Measurements from ENCODE around the gene TMEM212.

Gene TMEM212

GRCh38 chr3:171802590-171802956 is 40.6 kb upstream of the TMEM212 start:
- no peak for TF ChIP-seq CTCF (IDR thresholded peaks at IDR 0.05; ENCODE audit: insufficient read depth, low read length, missing control alignments)
- H3K4me3 ChIP-seq (ENCODE audit: low read depth, low read length) = no peak overlapping the region
- no peak for DNase-seq (ENCODE audit: low read depth, low spot score)
- ChIA-PET CTCF (interaction anchor here (1.3 to 2.5 kb wide), 3 partner anchors 8 to 31 kb away, joined by 4 to 10 read pairs (median 9); partner anchors contain the start of gene PLD1), POLR2A (interaction anchor here (1.2 kb wide), 1 partner anchor 14 kb away, joined by 5 read pairs; no protein-coding TSS in a partner anchor)

GRCh38 chr3:171803044-171803443 is 40.1 kb upstream of the TMEM212 start:
- no peak for DNase-seq (ENCODE audit: low read depth, low spot score)
- H3K4me3 ChIP-seq (ENCODE audit: low read depth, low read length) = no peak overlapping the region
- POLR2A ChIA-PET = no interaction called here
- CTCF ChIA-PET = interaction anchor here (2.1 to 2.5 kb wide), 2 partner anchors 12 to 31 kb away, joined by 9 to 10 read pairs; no protein-coding TSS in a partner anchor
- no peak for TF ChIP-seq CTCF (IDR thresholded peaks at IDR 0.05; ENCODE audit: insufficient read depth, low read length, missing control alignments)

GRCh38 chr3:171804618-171805389 is 38.3 kb upstream of the TMEM212 start:
- POLR2A ChIA-PET = no interaction called here
- CTCF ChIA-PET = interaction anchor here (2.3 kb wide), 1 partner anchor 32 kb away, joined by 8 read pairs; no protein-coding TSS in a partner anchor

GRCh38 chr3:171805687-171806086 is 37.5 kb upstream of the TMEM212 start:
- CTCF ChIA-PET = interaction anchor here (2.3 kb wide), 1 partner anchor 33 kb away, joined by 8 read pairs; no protein-coding TSS in a partner anchor
- POLR2A ChIA-PET = no interaction called here
- H3K4me3 ChIP-seq (ENCODE audit: low read depth, low read length) = no peak overlapping the region
- TF ChIP-seq CTCF (IDR thresholded peaks at IDR 0.05; ENCODE audit: insufficient read depth, low read length, missing control alignments) = no peak
- DNase-seq (ENCODE audit: low read depth, low spot score) = no peak

More at GRCh38 chr3:171804618-171805389, 38.3 kb upstream of the TMEM212 start:
- TF ChIP-seq CTCF (IDR thresholded peaks at IDR 0.05; ENCODE audit: insufficient read depth, low read length, missing control alignments) = no peak
- no peak overlapping the region for H3K4me3 ChIP-seq (ENCODE audit: low read depth, low read length)
- no peak for DNase-seq (ENCODE audit: low read depth, low spot score)

- peak; percentile 83 for DNase-seq (ENCODE audit: low read depth, low spot score)
- POLR2A ChIA-PET = interaction anchor here (0.7 kb wide), 1 partner anchor 407 kb away, joined by 3 read pairs; no protein-coding TSS in a partner anchor
- no peak overlapping the region for H3K4me3 ChIP-seq (ENCODE audit: low read depth, low read length)
- CTCF ChIA-PET = interaction anchor here (2.3 kb wide), 1 partner anchor 34 kb away, joined by 8 read pairs; no protein-coding TSS in a partner anchor
- TF ChIP-seq CTCF (IDR thresholded peaks at IDR 0.05; ENCODE audit: insufficient read depth, low read length, missing control alignments) = no peak
Observed at GRCh38 chr3:171806200-171807128, 36.7 kb upstream of the TMEM212 start.

Measured in AG04449 (cell line).